Measurements from ENCODE around the gene ZNF839.

- no peak for TF ChIP-seq CTCF (conservative IDR thresholded peaks at IDR 0.05 in 1 of 2, IDR thresholded peaks at IDR 0.05 in 1 of 2; ENCODE audit: low read depth in 1 of 2, low read length in 2 of 2)
- TF ChIP-seq EZH2 (IDR thresholded peaks at IDR 0.05; ENCODE audit: low read length, missing control alignments), result no peak
These were observed 50.8 kb downstream of the ZNF839 start for GRCh38 chr14:102370305-102370809.
